DOHH2 (cell line): ENCODE results near the gene RAMP3.

Experiments
- H3F3A ChIP-seq: fragments of 200-600 bp; sonication (generic), shearing (Covaris generic); 2 replicates; pipeline ENCODE4 v1.6.0; 2016; ENCODE audit warnings: antibody characterized with exemption, mild to moderate bottlenecking; ENCODE audit not compliant: control insufficient read depth, insufficient read depth
- H3K27ac ChIP-seq: fragments of 200-600 bp; sonication (generic); 2 replicates; pipeline ENCODE4 v1.5.1; 2014; ENCODE audit warnings: low read depth, mild to moderate bottlenecking, low read length, moderate library complexity
- H3K27me3 ChIP-seq: fragments of 200-600 bp; sonication (generic); 2 replicates; pipeline ENCODE4 v1.6.1; 2014; ENCODE audit warnings: mild to moderate bottlenecking, low read length, mixed read lengths; ENCODE audit not compliant: control insufficient read depth
- H3K36me3 ChIP-seq: fragments of 200-600 bp; sonication (generic); 2 replicates; pipeline ENCODE4 v1.6.1; 2014; ENCODE audit warnings: mild to moderate bottlenecking, low read length, moderate library complexity, mixed read lengths; ENCODE audit not compliant: control insufficient read depth
- H3K4me1 ChIP-seq: fragments of 200-600 bp; sonication (generic); 2 replicates; pipeline ENCODE4 v1.6.1; 2014; ENCODE audit warnings: mild to moderate bottlenecking, low read length, mixed read lengths; ENCODE audit not compliant: control insufficient read depth
- H3K4me2 ChIP-seq: fragments of 200-600 bp; sonication (generic); 2 replicates; pipeline ENCODE4 v1.6.0; 2014; ENCODE audit warnings: mild to moderate bottlenecking, low read length, moderate library complexity
- H3K4me3 ChIP-seq: fragments of 200-600 bp; sonication (generic); 2 replicates; pipeline ENCODE4 v1.5.1; 2014; ENCODE audit warnings: mild to moderate bottlenecking, low read length, mixed read lengths
- H3K79me2 ChIP-seq: fragments of 200-600 bp; sonication (generic); 2 replicates; pipeline ENCODE4 v1.6.1; 2014; ENCODE audit warnings: mild to moderate bottlenecking, low read length, mixed read lengths; ENCODE audit not compliant: control insufficient read depth
- H3K9me2 ChIP-seq: fragments of 200-600 bp; sonication (generic); replicated peaks from 2 replicates; pipeline ENCODE4 v1.6.1; 2014; ENCODE audit warnings: mild to moderate bottlenecking, low read length, mixed read lengths; ENCODE audit not compliant: control insufficient read depth
- H3K9me3 ChIP-seq: fragments of 200-600 bp; sonication (generic); 2 replicates; pipeline ENCODE4 v1.6.1; 2014; ENCODE audit warnings: antibody characterized with exemption, low read length, mixed read lengths; ENCODE audit not compliant: control insufficient read depth, insufficient read depth
- H4K20me1 ChIP-seq: fragments of 200-600 bp; sonication (generic); 2 replicates; pipeline ENCODE4 v1.6.0; 2014; ENCODE audit warnings: low read depth, mild to moderate bottlenecking, antibody characterized with exemption, low read length, moderate library complexity; ENCODE audit not compliant: control insufficient read depth, insufficient read depth
- EZH2phosphoT487 ChIP-seq: fragments of 200-600 bp; sonication (generic); IDR thresholded peaks from 2 replicates; pipeline ENCODE4 v1.6.1; 2017; ENCODE audit warnings: borderline replicate concordance, mild to moderate bottlenecking, antibody characterized with exemption, low read length, moderate library complexity, mixed read lengths
- TF ChIP-seq, protein P1 (sequence below): fragments of 200-600 bp; sonication (generic); IDR thresholded peaks from one replicate; pipeline ENCODE4 v1.5.1; 2014; ENCODE audit warnings: antibody characterized with exemption, mild to moderate bottlenecking, low read depth, low read length; ENCODE audit not compliant: poor library complexity, severe bottlenecking

RAMP3 gene

DNA sequence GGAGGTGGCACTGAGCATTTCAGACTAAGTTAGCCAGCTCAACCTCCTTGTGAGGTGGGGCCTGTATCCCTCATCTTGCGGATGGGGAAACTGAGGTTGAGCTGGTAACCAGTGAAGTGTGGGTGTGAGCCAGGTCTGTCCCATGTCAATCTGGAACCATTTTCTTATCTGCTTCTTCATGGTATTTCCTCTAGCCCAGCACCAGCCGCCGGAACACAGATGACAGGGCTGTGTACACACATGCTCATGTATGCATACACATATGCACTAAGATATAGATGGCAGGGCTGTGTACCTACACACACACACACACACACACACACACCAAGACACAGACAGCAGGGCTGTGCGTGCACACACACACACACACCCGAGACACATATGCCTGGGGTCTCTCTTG lies 18.5 kb downstream of the RAMP3 start:
- Histone ChIP-seq H3K79me2 (no peaks in the 10 kb centered on the region), H3K4me1 (no peaks in the 10 kb centered on the region), H4K20me1 (no peaks in the 10 kb centered on the region), H3K27me3 (no peaks in the 10 kb centered on the region), H3K4me3 (no peak overlapping the region), H3F3A (no peaks in the 10 kb centered on the region), H3K9me2 (no peaks in the 10 kb centered on the region), H3K27ac (no peak overlapping the region), H3K36me3 (no peaks in the 10 kb centered on the region), H3K4me2 (no peak overlapping the region), H3K9me3 (no peaks in the 10 kb centered on the region)
- no peak for TF ChIP-seq EZH2phosphoT487
- TF ChIP-seq, protein P1, sequence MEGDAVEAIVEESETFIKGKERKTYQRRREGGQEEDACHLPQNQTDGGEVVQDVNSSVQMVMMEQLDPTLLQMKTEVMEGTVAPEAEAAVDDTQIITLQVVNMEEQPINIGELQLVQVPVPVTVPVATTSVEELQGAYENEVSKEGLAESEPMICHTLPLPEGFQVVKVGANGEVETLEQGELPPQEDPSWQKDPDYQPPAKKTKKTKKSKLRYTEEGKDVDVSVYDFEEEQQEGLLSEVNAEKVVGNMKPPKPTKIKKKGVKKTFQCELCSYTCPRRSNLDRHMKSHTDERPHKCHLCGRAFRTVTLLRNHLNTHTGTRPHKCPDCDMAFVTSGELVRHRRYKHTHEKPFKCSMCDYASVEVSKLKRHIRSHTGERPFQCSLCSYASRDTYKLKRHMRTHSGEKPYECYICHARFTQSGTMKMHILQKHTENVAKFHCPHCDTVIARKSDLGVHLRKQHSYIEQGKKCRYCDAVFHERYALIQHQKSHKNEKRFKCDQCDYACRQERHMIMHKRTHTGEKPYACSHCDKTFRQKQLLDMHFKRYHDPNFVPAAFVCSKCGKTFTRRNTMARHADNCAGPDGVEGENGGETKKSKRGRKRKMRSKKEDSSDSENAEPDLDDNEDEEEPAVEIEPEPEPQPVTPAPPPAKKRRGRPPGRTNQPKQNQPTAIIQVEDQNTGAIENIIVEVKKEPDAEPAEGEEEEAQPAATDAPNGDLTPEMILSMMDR, result no peak

DNA sequence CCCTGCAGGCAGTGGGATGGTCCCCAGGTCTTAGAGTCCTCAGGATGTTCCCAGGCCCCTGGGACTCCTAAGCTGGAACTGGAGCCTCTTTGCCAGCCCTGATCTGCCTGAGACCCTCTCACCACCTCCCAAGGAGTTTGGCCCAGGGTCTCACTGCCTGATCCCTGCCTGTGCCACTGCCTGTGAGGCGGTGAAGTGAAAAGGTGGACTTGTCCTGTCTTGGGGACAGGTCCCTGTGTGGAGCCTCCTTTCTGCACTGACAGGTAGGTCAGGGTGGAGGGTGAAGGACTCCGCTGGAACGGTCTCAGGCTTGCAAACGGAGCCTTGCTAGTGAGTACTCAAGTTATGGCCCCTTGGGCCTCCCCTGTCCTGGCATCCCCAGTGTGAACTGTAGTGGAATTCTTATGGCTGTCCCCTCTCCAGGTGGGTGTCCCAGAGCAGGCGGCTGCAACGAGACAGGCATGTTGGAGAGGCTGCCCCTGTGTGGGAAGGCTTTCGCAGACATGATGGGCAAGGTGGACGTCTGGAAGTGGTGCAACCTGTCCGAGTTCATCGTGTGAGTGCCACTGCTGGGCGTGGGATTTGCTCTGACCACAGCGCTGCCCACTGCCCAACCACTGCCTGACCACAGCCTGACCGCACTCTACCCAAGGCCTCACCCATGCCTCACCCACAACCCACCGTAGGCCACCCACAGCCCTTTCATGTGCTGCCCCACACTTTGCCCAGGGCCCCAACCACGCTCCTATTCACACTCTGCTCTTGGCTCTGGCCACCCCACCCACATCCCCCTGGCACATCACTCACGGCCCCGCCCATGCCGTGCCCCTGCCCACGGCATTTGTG lies 19.5 kb downstream of the RAMP3 start:
- Histone ChIP-seq H3K27ac (no peak overlapping the region), H3K9me3 (no peaks in the 10 kb centered on the region), H3K79me2 (no peaks in the 10 kb centered on the region), H3K9me2 (no peaks in the 10 kb centered on the region), H3K4me1 (no peaks in the 10 kb centered on the region), H3K27me3 (no peaks in the 10 kb centered on the region), H4K20me1 (no peaks in the 10 kb centered on the region), H3K36me3 (no peaks in the 10 kb centered on the region), H3K4me3 (no peak overlapping the region), H3F3A (no peaks in the 10 kb centered on the region), H3K4me2 (no peak overlapping the region)
- TF ChIP-seq, protein P1, result no peak
- TF ChIP-seq EZH2phosphoT487, result no peak

DNA sequence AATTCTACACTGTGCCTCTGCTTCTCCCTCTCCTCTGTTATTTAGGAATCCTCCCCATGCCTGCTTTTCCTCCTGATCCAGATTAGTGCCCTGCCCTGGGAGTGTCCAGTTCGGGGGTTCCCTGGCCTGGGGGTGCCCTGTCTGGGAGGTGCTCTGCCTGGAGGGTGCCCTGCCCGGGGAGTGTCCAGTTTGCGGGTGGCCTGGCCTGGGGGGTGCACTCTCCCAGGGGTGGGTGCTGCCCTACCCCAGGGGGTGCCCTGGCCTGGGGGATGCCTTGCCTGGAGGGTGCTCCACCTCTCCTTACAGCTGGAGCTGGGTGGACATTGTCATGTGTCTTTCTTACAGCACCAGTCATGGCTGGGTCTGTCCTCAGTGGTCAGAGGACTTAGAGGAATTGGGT lies 20.2 kb downstream of the RAMP3 start:
- Histone ChIP-seq H3K36me3 (no peaks in the 10 kb centered on the region), H3F3A (no peaks in the 10 kb centered on the region), H3K9me3 (no peaks in the 10 kb centered on the region), H3K4me1 (no peaks in the 10 kb centered on the region), H3K27me3 (no peaks in the 10 kb centered on the region), H3K4me3 (no peak overlapping the region), H3K27ac (no peak overlapping the region), H3K79me2 (no peaks in the 10 kb centered on the region), H4K20me1 (no peaks in the 10 kb centered on the region), H3K4me2 (no peak overlapping the region), H3K9me2 (no peaks in the 10 kb centered on the region)
- TF ChIP-seq EZH2phosphoT487, result no peak
